VCaP (cell line): ENCODE results near the gene DIP2C.

Experiments used
- H3K27ac ChIP-seq: fragments of 450-650 bp; 2 replicates; pipeline ENCODE4 v1.5.1; 2017
- TF ChIP-seq, protein P1 (sequence below): fragments of 450-650 bp; conservative IDR thresholded peaks from 2 replicates; pipeline ENCODE4 v1.5.1; 2017; ENCODE audit warnings: mild to moderate bottlenecking, moderate library complexity

The DIP2C gene

DNA sequence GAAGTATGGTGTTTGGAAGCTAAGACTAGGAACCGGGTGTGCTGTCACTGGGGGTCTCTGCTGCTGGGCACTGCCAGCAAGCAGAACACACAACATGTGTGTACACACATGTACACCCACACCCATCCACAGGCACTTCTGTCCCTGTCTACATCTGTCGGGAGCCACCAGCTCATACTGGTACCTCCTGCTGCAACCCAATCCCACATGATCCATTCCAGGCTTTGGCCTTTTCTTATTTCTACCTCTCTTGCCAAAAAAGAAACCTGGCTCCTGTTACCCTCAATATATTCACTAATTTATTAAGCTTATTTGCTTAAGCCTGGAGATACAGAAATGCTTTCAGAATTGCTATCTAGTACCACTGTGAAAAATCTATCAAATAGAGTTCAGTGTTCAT, 246.0 kb downstream of the DIP2C start:
- TF ChIP-seq, protein P1, sequence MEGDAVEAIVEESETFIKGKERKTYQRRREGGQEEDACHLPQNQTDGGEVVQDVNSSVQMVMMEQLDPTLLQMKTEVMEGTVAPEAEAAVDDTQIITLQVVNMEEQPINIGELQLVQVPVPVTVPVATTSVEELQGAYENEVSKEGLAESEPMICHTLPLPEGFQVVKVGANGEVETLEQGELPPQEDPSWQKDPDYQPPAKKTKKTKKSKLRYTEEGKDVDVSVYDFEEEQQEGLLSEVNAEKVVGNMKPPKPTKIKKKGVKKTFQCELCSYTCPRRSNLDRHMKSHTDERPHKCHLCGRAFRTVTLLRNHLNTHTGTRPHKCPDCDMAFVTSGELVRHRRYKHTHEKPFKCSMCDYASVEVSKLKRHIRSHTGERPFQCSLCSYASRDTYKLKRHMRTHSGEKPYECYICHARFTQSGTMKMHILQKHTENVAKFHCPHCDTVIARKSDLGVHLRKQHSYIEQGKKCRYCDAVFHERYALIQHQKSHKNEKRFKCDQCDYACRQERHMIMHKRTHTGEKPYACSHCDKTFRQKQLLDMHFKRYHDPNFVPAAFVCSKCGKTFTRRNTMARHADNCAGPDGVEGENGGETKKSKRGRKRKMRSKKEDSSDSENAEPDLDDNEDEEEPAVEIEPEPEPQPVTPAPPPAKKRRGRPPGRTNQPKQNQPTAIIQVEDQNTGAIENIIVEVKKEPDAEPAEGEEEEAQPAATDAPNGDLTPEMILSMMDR = no peak
- no peak overlapping the region for H3K27ac ChIP-seq

DNA sequence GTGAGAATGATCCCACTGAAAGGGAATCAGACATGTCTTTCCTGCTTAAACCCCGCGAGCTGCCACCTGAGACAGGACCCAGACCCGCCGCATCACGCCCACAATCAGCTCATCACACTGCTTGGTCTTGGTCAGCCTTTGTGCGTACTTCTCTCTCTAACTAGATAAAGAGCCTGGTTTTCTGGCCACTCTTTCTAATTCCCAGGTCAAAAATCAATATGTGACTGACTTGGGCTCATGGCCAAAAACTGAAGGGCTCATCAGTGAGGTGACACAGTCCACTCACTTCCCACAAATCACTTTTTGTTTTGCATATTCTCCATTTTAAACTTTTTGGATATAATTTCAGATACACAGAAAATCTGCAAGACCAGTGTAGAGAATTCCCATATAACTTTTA, 247.3 kb downstream of the DIP2C start:
- H3K27ac ChIP-seq = no peak overlapping the region
- TF ChIP-seq, protein P1 = no peak

DNA sequence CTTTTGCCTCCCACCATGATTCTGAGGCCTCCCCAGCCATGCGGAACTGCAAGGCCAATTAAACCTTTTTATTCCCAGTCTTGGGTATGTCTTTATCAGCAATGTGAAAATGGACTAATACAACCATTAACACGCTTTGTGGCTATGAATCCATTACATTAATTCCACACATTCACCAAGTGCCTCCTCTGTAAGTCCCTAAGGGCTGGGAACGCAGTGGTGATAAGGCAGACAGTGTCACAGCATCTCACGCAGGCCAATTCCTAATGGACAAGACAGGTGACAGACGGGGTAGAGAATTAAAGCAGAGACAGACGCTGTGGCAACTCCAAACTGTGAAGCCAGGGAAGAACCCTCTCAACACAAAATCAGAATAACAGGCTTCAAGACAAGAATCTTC, 247.8 kb downstream of the DIP2C start:
- TF ChIP-seq, protein P1 = no peak
- H3K27ac ChIP-seq = no peak overlapping the region

DNA sequence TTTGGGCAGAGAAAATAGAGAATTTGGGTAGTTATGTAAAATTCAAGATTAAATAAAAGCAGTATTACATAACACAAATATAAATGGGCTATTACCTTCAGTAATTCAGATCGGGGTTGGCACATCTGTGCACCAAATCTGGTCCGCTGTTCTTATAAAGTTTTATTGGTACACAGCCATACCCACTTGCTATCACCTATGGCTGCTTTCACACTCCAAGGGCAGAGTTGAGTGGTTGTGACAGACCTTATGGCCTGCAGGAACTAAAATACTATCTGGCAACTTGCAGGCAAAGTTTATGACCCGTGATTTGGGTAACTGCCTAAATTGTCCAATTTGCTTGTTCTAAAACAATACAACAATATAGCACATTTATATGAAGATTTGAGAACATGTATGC, 249.3 kb downstream of the DIP2C start:
- H3K27ac ChIP-seq = no peak overlapping the region
- TF ChIP-seq, protein P1 = no peak

DNA sequence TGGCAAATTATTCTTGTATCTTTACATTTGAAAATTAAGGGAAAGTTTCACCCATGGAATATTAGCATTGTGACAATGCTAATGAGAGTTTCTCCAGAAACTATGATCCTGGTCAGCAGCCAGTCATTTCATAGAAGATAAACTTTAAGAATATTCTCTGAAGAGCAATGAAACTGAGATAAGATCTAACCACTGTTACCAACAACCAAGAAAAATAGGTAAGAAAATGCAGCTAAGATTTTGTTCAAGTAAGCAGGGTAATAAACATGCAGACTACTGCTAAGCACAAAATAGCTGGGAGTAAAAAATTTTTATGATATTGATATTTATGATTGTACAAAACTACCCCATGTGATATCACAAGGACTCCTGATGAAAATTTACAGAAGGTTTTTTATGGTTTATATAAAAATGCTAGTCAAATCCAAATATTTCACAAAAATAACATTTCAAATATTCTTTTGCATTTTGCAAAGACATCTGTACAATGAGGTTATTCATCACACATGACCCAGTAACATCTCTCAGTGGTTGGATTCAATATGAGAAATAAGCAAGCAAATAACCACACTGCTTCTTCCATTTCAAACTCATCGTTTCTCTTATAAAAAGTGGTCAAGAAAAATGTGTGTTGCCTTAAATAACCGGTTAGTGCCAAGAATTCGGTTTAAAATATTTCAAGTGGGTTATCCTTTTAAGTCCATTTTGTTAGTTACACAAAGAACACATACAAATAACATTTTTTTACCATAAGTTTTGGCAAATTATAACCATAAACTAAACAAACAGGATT, 251.6 kb downstream of the DIP2C start:
- peak overlapping the region; percentile 67 for H3K27ac ChIP-seq
- TF ChIP-seq, protein P1 = no peak

DNA sequence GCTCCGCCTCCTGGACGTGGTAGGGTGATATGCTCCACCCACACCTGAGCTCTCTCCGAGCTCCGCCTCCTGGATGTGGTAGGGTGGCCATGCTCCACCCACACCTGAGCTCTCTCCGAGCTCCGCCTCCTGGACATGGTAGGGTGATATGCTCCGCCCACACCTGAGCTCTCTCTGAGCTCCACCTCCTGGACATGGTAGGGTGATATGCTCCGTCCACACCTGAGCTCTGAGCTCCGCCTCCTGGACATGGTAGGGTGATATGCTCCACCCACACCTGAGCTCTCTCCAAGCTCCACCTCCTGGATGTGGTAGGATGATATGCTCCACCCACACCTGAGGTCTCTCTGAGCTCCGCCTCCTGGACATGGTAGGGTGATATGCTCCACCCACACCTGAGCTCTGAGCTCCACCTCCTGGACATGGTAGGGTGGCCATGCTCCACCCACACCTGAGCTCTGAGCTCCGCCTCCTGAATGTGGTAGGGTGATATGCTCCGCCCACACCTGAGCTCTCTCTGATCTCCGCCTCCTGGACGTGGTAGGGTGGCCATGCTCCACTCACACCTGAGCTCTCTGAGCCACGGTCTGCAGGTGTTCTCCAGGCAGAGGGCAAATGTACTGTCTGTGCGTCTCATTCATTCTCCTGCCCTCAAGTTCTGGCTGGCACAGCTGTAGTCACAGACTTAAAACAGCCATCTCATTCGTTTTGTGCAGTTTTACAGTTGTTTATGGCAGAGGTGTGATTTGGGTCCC, 252.4 kb downstream of the DIP2C start:
- H3K27ac ChIP-seq = peak overlapping the region; percentile 67
- TF ChIP-seq, protein P1 = no peak

DNA sequence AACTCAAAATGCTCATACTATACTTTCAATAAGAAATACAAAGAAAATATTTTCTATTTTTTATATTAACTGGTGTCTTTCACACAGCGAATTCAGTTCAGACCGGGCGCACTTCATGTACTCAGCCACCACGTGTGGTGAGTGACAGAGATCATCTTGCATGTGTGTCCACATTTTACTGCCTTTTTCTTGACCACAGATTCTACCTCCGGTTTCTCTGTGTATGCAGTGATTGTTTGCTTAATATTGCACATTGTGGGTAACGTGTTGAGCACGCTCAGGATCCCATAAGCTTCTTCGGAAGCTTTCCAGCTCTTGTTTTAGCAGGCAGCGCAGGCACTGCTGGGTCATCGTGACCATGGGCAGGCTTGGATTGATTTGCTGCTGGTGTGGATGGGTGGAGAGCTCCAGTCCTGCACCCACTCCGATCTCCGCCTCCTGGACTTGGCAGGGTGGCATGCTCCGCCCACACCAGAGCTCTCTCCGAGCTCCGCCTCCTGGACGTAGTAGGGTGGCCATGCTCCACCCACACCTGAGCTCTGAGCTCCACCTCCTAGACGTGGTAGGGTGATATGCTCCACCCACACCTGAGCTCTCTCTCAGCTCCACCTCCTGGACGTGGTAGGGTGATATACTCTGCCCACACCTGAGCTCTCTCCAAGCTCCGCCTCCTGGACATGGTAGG, 253.3 kb downstream of the DIP2C start:
- peak overlapping the region; percentile 74 for H3K27ac ChIP-seq
- TF ChIP-seq, protein P1 = no peak
